Measurements from ENCODE around the gene PRKAR1B. TPM values are rescaled to one million over a fixed set of nuclear protein-coding genes. Genes with fewer than 3 reads are reported as not detected.

Gene PRKAR1B
- polyA plus RNA-seq, 1 of the 3 experiments (the other 2 are of a cell fraction) = 63.7 TPM

- POLR2A ChIA-PET = no interaction called here
- no peak overlapping the region for H3K4me2 ChIP-seq
Observed at GRCh38 chr7:644381-645305, 82.4 kb downstream of the PRKAR1B start.

DNA sequence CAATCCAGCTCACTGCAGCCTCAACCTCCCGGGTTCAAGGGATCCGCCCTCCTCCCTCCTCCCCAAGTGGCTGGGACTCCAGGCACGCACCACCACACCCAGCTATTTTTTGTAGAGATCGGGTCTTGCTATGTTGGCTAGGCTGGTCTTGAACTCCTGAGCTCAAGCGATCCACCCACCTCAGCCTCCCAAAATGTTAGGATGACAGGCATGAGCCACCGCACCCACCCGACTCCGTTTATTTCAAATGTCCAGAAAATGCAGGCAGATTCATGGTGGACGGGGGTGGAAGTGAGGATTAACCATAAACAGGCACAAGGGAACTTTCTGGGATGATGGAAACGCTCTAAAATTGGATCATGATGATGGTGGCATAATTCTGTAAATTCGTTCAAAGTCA is 85.1 kb downstream of the PRKAR1B start:
- POLR2A ChIA-PET = no interaction called here
- H4K20me1 ChIP-seq (ENCODE audit: insufficient read depth) = no peaks in the 10 kb centered on the region
- H3K36me3 ChIP-seq (replicated peaks in 1 of 2; ENCODE audit: control insufficient read depth in 1 of 2, insufficient read depth in 2 of 2, low read length in 1 of 2) = no peaks in the 10 kb centered on the region
- peaks cover 5% of the 10 kb centered on the region for H3F3A ChIP-seq (replicated peaks; ENCODE audit: insufficient read depth)
- no peak overlapping the region for H3K9ac ChIP-seq
- H3K9me3 ChIP-seq = no peaks in the 10 kb centered on the region
- H3K27me3 ChIP-seq (ENCODE audit: insufficient read depth) = no peaks in the 10 kb centered on the region
- H3K79me2 ChIP-seq (ENCODE audit: insufficient read depth) = no peaks in the 10 kb centered on the region
- no peak overlapping the region for H3K4me2 ChIP-seq
- no peak for DNase-seq
- no peaks in the 10 kb centered on the region for H3K4me1 ChIP-seq (ENCODE audit: control insufficient read depth in 1 of 2, insufficient read depth in 2 of 2, low read depth in 1 of 2, low read length in 1 of 2)
- no peak overlapping the region for H3K27ac ChIP-seq (ENCODE audit: low read depth in 2 of 2, low read length in 1 of 2)
- H3K4me3 ChIP-seq (ENCODE audit: low read depth in 2 of 2, low read length in 1 of 2) = no peak overlapping the region
- 96% methylated on average over 11 of the region's 11 CpGs for WGBS (ENCODE audit: low lambda C conversion rate)
- no peak overlapping the region for H2AFZ ChIP-seq (ENCODE audit: low read depth)
- CTCF ChIA-PET = no interaction called here
- no peaks in the 10 kb centered on the region for H3K9me2 ChIP-seq
- TF ChIP-seq EP300 (IDR thresholded peaks at IDR 0.05; ENCODE audit: borderline replicate concordance in 1 of 2, low read depth in 1 of 2, low read length in 1 of 2) (no peak), RCOR1 (IDR thresholded peaks at IDR 0.05; ENCODE audit: low read length) (no peak), EZH2phosphoT487 (IDR thresholded peaks at IDR 0.05; ENCODE audit: borderline replicate concordance, low read depth) (no peak), CHD2 (IDR thresholded peaks at IDR 0.05; ENCODE audit: low read length, partially characterized antibody) (no peak), FOXM1 (IDR thresholded peaks at IDR 0.05; ENCODE audit: low read depth) (no peak), RXRA (IDR thresholded peaks at IDR 0.05; ENCODE audit: borderline replicate concordance, low read depth) (no peak), TCF12 (IDR thresholded peaks at IDR 0.05) (no peak), RAD21 (IDR thresholded peaks at IDR 0.05; ENCODE audit: low read length) (no peak), MEF2A (IDR thresholded peaks at IDR 0.05; ENCODE audit: borderline replicate concordance, low read depth) (no peak)
- TF ChIP-seq, protein P1, sequence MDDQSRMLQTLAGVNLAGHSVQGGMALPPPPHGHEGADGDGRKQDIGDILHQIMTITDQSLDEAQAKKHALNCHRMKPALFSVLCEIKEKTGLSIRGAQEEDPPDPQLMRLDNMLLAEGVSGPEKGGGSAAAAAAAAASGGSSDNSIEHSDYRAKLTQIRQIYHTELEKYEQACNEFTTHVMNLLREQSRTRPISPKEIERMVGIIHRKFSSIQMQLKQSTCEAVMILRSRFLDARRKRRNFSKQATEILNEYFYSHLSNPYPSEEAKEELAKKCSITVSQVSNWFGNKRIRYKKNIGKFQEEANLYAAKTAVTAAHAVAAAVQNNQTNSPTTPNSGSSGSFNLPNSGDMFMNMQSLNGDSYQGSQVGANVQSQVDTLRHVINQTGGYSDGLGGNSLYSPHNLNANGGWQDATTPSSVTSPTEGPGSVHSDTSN (IDR thresholded peaks at IDR 0.05) = no peak
- TF ChIP-seq, protein P2, sequence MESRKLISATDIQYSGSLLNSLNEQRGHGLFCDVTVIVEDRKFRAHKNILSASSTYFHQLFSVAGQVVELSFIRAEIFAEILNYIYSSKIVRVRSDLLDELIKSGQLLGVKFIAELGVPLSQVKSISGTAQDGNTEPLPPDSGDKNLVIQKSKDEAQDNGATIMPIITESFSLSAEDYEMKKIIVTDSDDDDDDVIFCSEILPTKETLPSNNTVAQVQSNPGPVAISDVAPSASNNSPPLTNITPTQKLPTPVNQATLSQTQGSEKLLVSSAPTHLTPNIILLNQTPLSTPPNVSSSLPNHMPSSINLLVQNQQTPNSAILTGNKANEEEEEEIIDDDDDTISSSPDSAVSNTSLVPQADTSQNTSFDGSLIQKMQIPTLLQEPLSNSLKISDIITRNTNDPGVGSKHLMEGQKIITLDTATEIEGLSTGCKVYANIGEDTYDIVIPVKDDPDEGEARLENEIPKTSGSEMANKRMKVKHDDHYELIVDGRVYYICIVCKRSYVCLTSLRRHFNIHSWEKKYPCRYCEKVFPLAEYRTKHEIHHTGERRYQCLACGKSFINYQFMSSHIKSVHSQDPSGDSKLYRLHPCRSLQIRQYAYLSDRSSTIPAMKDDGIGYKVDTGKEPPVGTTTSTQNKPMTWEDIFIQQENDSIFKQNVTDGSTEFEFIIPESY (IDR thresholded peaks at IDR 0.05; ENCODE audit: borderline replicate concordance, low read depth) = no peak

More at GRCh38 chr7:644381-645305, 82.4 kb downstream of the PRKAR1B start:
- no peaks in the 10 kb centered on the region for H3K27me3 ChIP-seq (ENCODE audit: insufficient read depth)
- no peaks in the 10 kb centered on the region for H4K20me1 ChIP-seq (ENCODE audit: insufficient read depth)
- no peak overlapping the region for H3K27ac ChIP-seq (ENCODE audit: low read depth in 2 of 2, low read length in 1 of 2)
- H2AFZ ChIP-seq (ENCODE audit: low read depth) = no peak overlapping the region
- CTCF ChIA-PET = interaction anchor here (1.4 kb wide), 1 partner anchor 13 kb away, joined by 3 read pairs; no protein-coding TSS in a partner anchor
- no peaks in the 10 kb centered on the region for H3K36me3 ChIP-seq (replicated peaks in 1 of 2; ENCODE audit: control insufficient read depth in 1 of 2, insufficient read depth in 2 of 2, low read length in 1 of 2)
- H3K9me2 ChIP-seq = no peaks in the 10 kb centered on the region
- H3K4me3 ChIP-seq (ENCODE audit: low read depth in 2 of 2, low read length in 1 of 2) = no peak overlapping the region
- peaks cover 5% of the 10 kb centered on the region for H3F3A ChIP-seq (replicated peaks; ENCODE audit: insufficient read depth)
- no peak for TF ChIP-seq TAF1 (IDR thresholded peaks at IDR 0.05; ENCODE audit: borderline replicate concordance, low read depth, low read length)
- TF ChIP-seq, protein P2 (IDR thresholded peaks at IDR 0.05; ENCODE audit: borderline replicate concordance, low read depth) = no peak
- no peak for TF ChIP-seq YY1 (IDR thresholded peaks at IDR 0.05; ENCODE audit: low read depth)
- TF ChIP-seq GABPA (IDR thresholded peaks at IDR 0.05; ENCODE audit: low read depth) = no peak
- TF ChIP-seq CHD2 (IDR thresholded peaks at IDR 0.05; ENCODE audit: low read length, partially characterized antibody) = no peak
- no peak for TF ChIP-seq RAD21 (IDR thresholded peaks at IDR 0.05; ENCODE audit: low read length)
- TF ChIP-seq, protein P1 (IDR thresholded peaks at IDR 0.05) = no peak
- no peak for TF ChIP-seq POLR2AphosphoS5 (IDR thresholded peaks at IDR 0.05; ENCODE audit: low read depth, low read length)
- no peak for TF ChIP-seq EZH2phosphoT487 (IDR thresholded peaks at IDR 0.05; ENCODE audit: borderline replicate concordance, low read depth)
- TF ChIP-seq RCOR1 (IDR thresholded peaks at IDR 0.05; ENCODE audit: low read length) = no peak
- TF ChIP-seq FOXJ3 (CRISPR knock-in tag; IDR thresholded peaks at IDR 0.05) = no peak
- TF ChIP-seq NRF1 (IDR thresholded peaks at IDR 0.05; ENCODE audit: low read depth, low read length) = no peak
- TF ChIP-seq TEAD4 (IDR thresholded peaks at IDR 0.05; ENCODE audit: borderline replicate concordance, insufficient read depth) = no peak
- no peak for TF ChIP-seq FOXM1 (IDR thresholded peaks at IDR 0.05; ENCODE audit: low read depth)
- no peak for TF ChIP-seq NFIC (IDR thresholded peaks at IDR 0.05; ENCODE audit: borderline replicate concordance)
- TF ChIP-seq ELF1 (IDR thresholded peaks at IDR 0.05) = no peak
- TF ChIP-seq, protein P3, sequence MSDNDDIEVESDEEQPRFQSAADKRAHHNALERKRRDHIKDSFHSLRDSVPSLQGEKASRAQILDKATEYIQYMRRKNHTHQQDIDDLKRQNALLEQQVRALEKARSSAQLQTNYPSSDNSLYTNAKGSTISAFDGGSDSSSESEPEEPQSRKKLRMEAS (IDR thresholded peaks at IDR 0.05; ENCODE audit: low read depth) = no peak
- H3K4me1 ChIP-seq (ENCODE audit: control insufficient read depth in 1 of 2, insufficient read depth in 2 of 2, low read depth in 1 of 2, low read length in 1 of 2) = no peaks in the 10 kb centered on the region
- WGBS (ENCODE audit: low lambda C conversion rate) = 96% methylated on average over 27 of the region's 35 CpGs
- H3K9me3 ChIP-seq = no peaks in the 10 kb centered on the region
- DNase-seq = no peak
- no peak overlapping the region for H3K9ac ChIP-seq
- H3K79me2 ChIP-seq (ENCODE audit: insufficient read depth) = no peaks in the 10 kb centered on the region
